K562 (cell line): ENCODE data around the gene ABHD16A. TPM values are rescaled to one million over a fixed set of nuclear protein-coding genes. Genes with fewer than 3 reads are reported as not detected.
A peak's percentile ranks its signal among the peaks of the same experiment; 100 is the strongest.

Source experiments
- BHLHE40 ChIP-seq: IDR thresholded peaks from 2 replicates; pipeline ENCODE4 v1.6.1; 2011; ENCODE audit warnings: low read length, improper control_type of control experiment
- CREM ChIP-seq: IDR thresholded peaks from 2 replicates; pipeline ENCODE4 v1.6.1; 2014; ENCODE audit warnings: antibody characterized with exemption, low read depth
- DPF2 ChIP-seq: fragments of 450-650 bp; IDR thresholded peaks from 2 replicates; pipeline ENCODE4 v1.6.1; 2016
- E2F1 ChIP-seq: sonication (generic); formaldehyde crosslinking; IDR thresholded peaks from 2 replicates; pipeline ENCODE4 v1.8.1; 2023; ENCODE audit warnings: mild to moderate bottlenecking, missing genetic modification reagents, moderate library complexity
- ERF ChIP-seq: fragments of 450-650 bp; formaldehyde crosslinking; IDR thresholded peaks from 2 replicates; pipeline ENCODE4 v1.4.0; 2020; ENCODE audit warnings: mild to moderate bottlenecking, mixed read lengths
- ESRRB ChIP-seq: fragments of 250-450 bp; sonication (Bioruptor Pico); IDR thresholded peaks from 2 replicates; pipeline ENCODE4 v1.5.0; 2020; ENCODE audit warnings: mild to moderate bottlenecking, moderate library complexity, borderline replicate concordance
- FOSL1 ChIP-seq: fragments of 200-800 bp; sonication (Bioruptor generic); conservative IDR thresholded peaks from 2 replicates; pipeline ENCODE4 v1.6.1; 2016; ENCODE audit warnings: missing genetic modification characterization, missing compliant biosample characterization
- HSF4 ChIP-seq: fragments of 250-450 bp; sonication (Bioruptor Pico); IDR thresholded peaks from 2 replicates; pipeline ENCODE4 v2.1.2; 2022; ENCODE audit warnings: mild to moderate bottlenecking, moderate library complexity, borderline replicate concordance
- MAFG ChIP-seq: fragments of 450-650 bp; conservative IDR thresholded peaks from 2 replicates; pipeline ENCODE4 v1.6.1; 2016; ENCODE audit warnings: missing genetic modification characterization, missing compliant biosample characterization
- MTA2 ChIP-seq: fragments of 450-650 bp; IDR thresholded peaks from 2 replicates; pipeline ENCODE4 v1.6.1; 2016; ENCODE audit warnings: low read depth
- RHOXF2B ChIP-seq: fragments of 250-450 bp; sonication (Bioruptor Pico); conservative IDR thresholded peaks from 2 replicates; pipeline ENCODE4 v1.5.1; 2021
- RREB1 ChIP-seq: fragments of 250-450 bp; sonication (Bioruptor Pico); IDR thresholded peaks from 2 replicates; pipeline ENCODE4 v1.4.0; 2020
- SRSF9 ChIP-seq: fragments of 200-400 bp; formaldehyde crosslinking; IDR thresholded peaks from 2 replicates; pipeline ENCODE4 v1.6.1; 2017; ENCODE audit warnings: low read depth, low read length, borderline replicate concordance
- TEAD2 ChIP-seq: fragments of 450-650 bp; IDR thresholded peaks from 2 replicates; pipeline ENCODE4 v1.6.1; 2016; ENCODE audit warnings: missing genetic modification characterization, control low read depth, missing compliant biosample characterization
- ZBTB12 ChIP-seq: fragments of 250-450 bp; sonication (Bioruptor Pico); IDR thresholded peaks from 2 replicates; pipeline ENCODE4 v1.4.0; 2020
- ZBTB43 ChIP-seq: sonication (generic); formaldehyde crosslinking; IDR thresholded peaks from 2 replicates; pipeline ENCODE4 v1.8.0; 2023; ENCODE audit warnings: mild to moderate bottlenecking, missing genetic modification reagents
- ZNF174 ChIP-seq: fragments of 250-450 bp; sonication (Bioruptor Pico); IDR thresholded peaks from 2 replicates; pipeline ENCODE4 v1.4.0; 2020; ENCODE audit warnings: mild to moderate bottlenecking
- ZNF384 ChIP-seq: IDR thresholded peaks from 2 replicates; pipeline ENCODE4 v1.6.1; 2012; ENCODE audit warnings: low read depth, low read length, improper control_type of control experiment
- polyA plus RNA-seq, 8 experiments: library from polyadenylated mRNA; depleted of rRNA in 4 of 8; stranded (reverse) in 5 of 8; unstranded in 3 of 8; fragments of >200 nt; fragmentation: Nextera tagmentation in 2 of 8; fragmentation: Illumina TruSeq in 1 of 8; extraction: Ambion mirVana in 2 of 8; extraction: Trizol in 1 of 8; gene quantifications; 2 replicates each; pipeline versions ENCODE4 v1.2.1 to v1.2.3, GENCODE V29; 2011 to 2014; ENCODE audit warnings: inconsistent platforms in 1 of 8, missing spikeins in 1 of 8
- total RNA-seq, 7 experiments: library from RNA; depleted of rRNA in 6 of 7; stranded (reverse); fragments of >200 nt in 6 of 7; fragmentation: Illumina TruSeq in 2 of 7; extraction: Trizol in 2 of 7; gene quantifications; 2 replicates each; pipeline versions ENCODE4 v1.2.1 to v1.2.3, GENCODE V29; 2011 to 2021; ENCODE audit warnings: low replicate concordance in 1 of 7

Gene ABHD16A
- total and polyA plus RNA-seq, 9 of the 15 experiments (the other 6 are each of a cell fraction or from before 2014, with no cell fraction given) = 25.8 to 120 (median 81.6) TPM

GRCh38 chr6:31734821-31735406 is 31.8 kb upstream of the ABHD16A start (continued):
- TF ChIP-seq MTA2 (no peak), TEAD2 (tag) (no peak), E2F1 (CRISPR knock-in tag) (no peak), ZNF174 (CRISPR knock-in tag) (no peak), ZNF384 (no peak), RREB1 (CRISPR knock-in tag) (no peak), DPF2 (no peak), BHLHE40 (peak; percentile 3; the same call in 1 of the 2 replicates), MAFG (tag) (no peak), CREM (no peak), RHOXF2B (CRISPR knock-in tag) (peak; percentile 59; the same call in 1 of the 2 replicates), FOSL1 (tag) (no peak), ZBTB12 (CRISPR knock-in tag) (no peak), ESRRB (CRISPR knock-in tag) (no peak), SRSF9 (no peak), HSF4 (CRISPR knock-in tag) (no peak), ERF (0 out of 2 replicates have a peak, but pooled peaks have one; percentile 10), ZBTB43 (CRISPR knock-in tag) (no peak)
